GM10266 (cell line): ENCODE measurements around the gene HPSE2.

Experiments
- DNase-seq: peaks from one replicate; pipeline ENCODE4 v3.0.0; 2012; ENCODE audit errors: extremely low spot score
- CTCF ChIP-seq: IDR thresholded peaks from 2 replicates; pipeline ENCODE4 v1.5.1; 2012; ENCODE audit warnings: mild to moderate bottlenecking, low read depth; ENCODE audit not compliant: control insufficient read depth, insufficient read depth; ENCODE audit errors: missing control alignments

HPSE2 gene

GRCh38 chr10:99224766-99225165 is 10.9 kb downstream of the HPSE2 start:
- DNase-seq, result no peak
- no peak for TF ChIP-seq CTCF

GRCh38 chr10:99207340-99207739 is 28.3 kb downstream of the HPSE2 start:
- DNase-seq, result no peak
- TF ChIP-seq CTCF, result no peak

GRCh38 chr10:99203310-99203709 is 32.3 kb downstream of the HPSE2 start:
- TF ChIP-seq CTCF, result no peak
- DNase-seq, result no peak

- TF ChIP-seq CTCF, result no peak
- DNase-seq, result no peak
Observed at GRCh38 chr10:99172950-99173349, 62.7 kb downstream of the HPSE2 start.

GRCh38 chr10:99172128-99172738 is 63.4 kb downstream of the HPSE2 start:
- TF ChIP-seq CTCF, result peak; percentile 41
- DNase-seq, result peak; percentile 18

DNA sequence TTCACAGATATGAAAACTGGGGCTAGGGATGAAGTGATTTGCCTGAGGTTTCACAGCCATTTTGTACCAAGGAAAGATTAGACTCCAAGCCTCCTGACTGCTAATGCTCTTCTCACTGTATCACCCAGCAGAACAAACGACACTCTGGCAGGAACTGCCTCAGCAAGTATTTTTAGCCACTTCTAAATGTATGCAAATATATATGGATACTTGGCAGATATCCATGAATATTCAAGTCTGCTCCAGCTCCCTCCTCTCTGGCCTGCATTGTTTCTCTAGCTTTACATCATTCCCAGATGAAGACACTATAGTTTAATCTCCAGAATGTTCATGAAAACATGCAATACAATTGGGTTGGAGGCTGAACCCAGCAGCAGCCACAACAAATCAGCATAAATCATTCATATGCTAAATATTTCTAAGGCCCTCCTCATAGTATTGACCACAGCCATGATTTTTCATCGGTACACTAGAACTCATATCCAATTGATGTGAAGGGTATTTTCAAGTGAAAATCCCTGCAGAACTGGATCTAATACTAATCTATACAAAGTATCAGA is 65.5 kb downstream of the HPSE2 start:
- TF ChIP-seq CTCF, result no peak
- no peak for DNase-seq

GRCh38 chr10:99161165-99161564 is 74.5 kb downstream of the HPSE2 start:
- TF ChIP-seq CTCF, result no peak

More at GRCh38 chr10:99161165-99161564, 74.5 kb downstream of the HPSE2 start:
- DNase-seq, result no peak
